ENCODE results near the gene NHS.

GRCh38 chrX:17633546-17633945 lies 258.5 kb downstream of the NHS start:
- TF ChIP-seq CTCF (IDR thresholded peaks at IDR 0.05) (no peak), POLR2AphosphoS5 (IDR thresholded peaks at IDR 0.05) (no peak), POLR2A (IDR thresholded peaks at IDR 0.05; ENCODE audit: low read depth) (no peak), EP300 (IDR thresholded peaks at IDR 0.05) (no peak)

All from esophagus muscularis mucosa (tissue), 4 donors.